ENCODE measurements around the gene BLVRA. TPM values are rescaled to one million over a fixed set of nuclear protein-coding genes. Genes with fewer than 3 reads are reported as not detected.
A peak's percentile ranks its signal among the peaks of the same experiment; 100 is the strongest.
"Not testable (repeated sequence)": the region's sequence is repeated elsewhere in the genome, so short reads cannot be mapped to it uniquely, and the experiment has no call there.

The BLVRA gene, protein sequence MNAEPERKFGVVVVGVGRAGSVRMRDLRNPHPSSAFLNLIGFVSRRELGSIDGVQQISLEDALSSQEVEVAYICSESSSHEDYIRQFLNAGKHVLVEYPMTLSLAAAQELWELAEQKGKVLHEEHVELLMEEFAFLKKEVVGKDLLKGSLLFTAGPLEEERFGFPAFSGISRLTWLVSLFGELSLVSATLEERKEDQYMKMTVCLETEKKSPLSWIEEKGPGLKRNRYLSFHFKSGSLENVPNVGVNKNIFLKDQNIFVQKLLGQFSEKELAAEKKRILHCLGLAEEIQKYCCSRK
- polyA plus RNA-seq (ENCODE audit: insufficient read length in 12 of 12): 10 to 100 TPM in 11 of 12 donors, not detected in 1; 21.8 to 37.2 (median 33.6) TPM
- long read RNA-seq, donor 1, transcript BLVRA-201 (8 exons, 1,071 nt): major isoform, 8 of 9 reads
- long read RNA-seq, donor 1, partial matches to known transcripts: 0 of 9 reads
- long read RNA-seq, donor 1, other reads (novel, unspliced or antisense): 0 of 9 reads
- long read RNA-seq, donor 2, transcript BLVRA-201 (8 exons, 1,071 nt): major isoform, 22 of 22 reads
- long read RNA-seq, donor 2, partial matches to known transcripts: 0 of 22 reads
- long read RNA-seq, donor 2, other reads (novel, unspliced or antisense): 0 of 22 reads
- long read RNA-seq, donor 3, transcript BLVRA-201 (8 exons, 1,071 nt): major isoform, 8 of 8 reads
- long read RNA-seq, donor 3, partial matches to known transcripts: 0 of 8 reads
- long read RNA-seq, donor 3, other reads (novel, unspliced or antisense): 0 of 8 reads
- long read RNA-seq, donor 4, partial matches to known transcripts: 0 of 5 reads
- long read RNA-seq, donor 4, other reads (novel, unspliced or antisense): 0 of 5 reads
- long read RNA-seq, donor 5, transcript BLVRA-201 (8 exons, 1,071 nt): major isoform, 24 of 34 reads
- long read RNA-seq, donor 5, partial matches to known transcripts: 7 of 34 reads
- long read RNA-seq, donor 5, other reads (novel, unspliced or antisense): 0 of 34 reads
- long read RNA-seq, donor 6, transcript BLVRA-201 (8 exons, 1,071 nt): major isoform, 13 of 13 reads
- long read RNA-seq, donor 6, partial matches to known transcripts: 0 of 13 reads
- long read RNA-seq, donor 6, other reads (novel, unspliced or antisense): 0 of 13 reads
- long read RNA-seq, donor 7, transcript BLVRA-201 (8 exons, 1,071 nt): major isoform, 14 of 14 reads
- long read RNA-seq, donor 7, partial matches to known transcripts: 0 of 14 reads
- long read RNA-seq, donor 7, other reads (novel, unspliced or antisense): 0 of 14 reads
- long read RNA-seq, donor 8, transcript BLVRA-201 (8 exons, 1,071 nt): major isoform, 13 of 13 reads
- long read RNA-seq, donor 8, partial matches to known transcripts: 0 of 13 reads
- long read RNA-seq, donor 8, other reads (novel, unspliced or antisense): 0 of 13 reads
- long read RNA-seq, donor 9, transcript BLVRA-201 (8 exons, 1,071 nt): major isoform, 10 of 12 reads
- long read RNA-seq, donor 9, partial matches to known transcripts: 0 of 12 reads
- long read RNA-seq, donor 9, other reads (novel, unspliced or antisense): 0 of 12 reads
- long read RNA-seq, donor 10, transcript BLVRA-201 (8 exons, 1,071 nt): major isoform, 19 of 21 reads
- long read RNA-seq, donor 10, partial matches to known transcripts: 0 of 21 reads
- long read RNA-seq, donor 10, other reads (novel, unspliced or antisense): 0 of 21 reads
- long read RNA-seq, donor 11, transcript BLVRA-201 (8 exons, 1,071 nt): major isoform, 19 of 21 reads
- long read RNA-seq, donor 11, partial matches to known transcripts: 0 of 21 reads
- long read RNA-seq, donor 11, other reads (novel, unspliced or antisense): 0 of 21 reads

DNA sequence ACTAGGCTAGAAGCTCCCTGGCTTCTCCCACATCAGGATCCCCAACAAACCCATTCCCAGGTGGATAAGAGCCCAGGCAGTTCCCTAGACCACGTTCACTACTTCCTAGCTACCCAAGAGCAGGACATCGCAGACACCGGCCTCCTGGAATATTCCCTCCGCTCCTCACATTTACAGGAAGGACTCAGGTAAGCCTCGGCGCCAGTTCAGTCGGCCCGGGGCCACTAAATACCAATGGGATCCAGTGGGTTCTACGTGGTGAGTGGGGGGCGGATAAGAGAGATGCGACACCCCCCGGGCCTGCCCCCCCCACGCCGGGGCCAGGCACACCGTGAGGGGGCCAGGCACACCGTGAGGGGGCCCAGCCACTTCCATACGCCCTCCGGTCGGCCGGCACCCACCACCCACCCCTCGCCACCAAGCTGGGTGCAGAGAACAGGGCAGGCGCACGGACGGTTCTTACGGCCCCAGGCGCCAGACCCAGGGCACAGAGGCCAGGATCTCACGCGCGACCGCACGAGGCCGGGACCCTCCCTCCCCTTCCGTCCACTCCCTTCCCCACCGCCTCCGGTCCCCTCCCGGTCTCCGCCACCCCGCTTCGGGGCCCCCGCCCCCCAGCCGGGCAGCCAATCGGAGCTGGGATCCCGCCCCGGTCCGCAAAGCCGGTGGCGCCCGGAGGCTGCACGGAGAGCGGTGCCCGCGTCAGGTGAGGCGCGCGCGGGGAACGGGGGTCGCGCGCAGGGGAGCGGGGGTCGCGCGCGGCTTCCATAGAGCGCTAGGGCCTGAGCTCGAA is at the start of gene BLVRA:
BLVRA (plus strand) TSS at position 652 of the 793 bp plus-strand sequence. CDS start 12,479 bp downstream, outside the sequence.
- peak; percentile 51 for DNase-seq

DNA sequence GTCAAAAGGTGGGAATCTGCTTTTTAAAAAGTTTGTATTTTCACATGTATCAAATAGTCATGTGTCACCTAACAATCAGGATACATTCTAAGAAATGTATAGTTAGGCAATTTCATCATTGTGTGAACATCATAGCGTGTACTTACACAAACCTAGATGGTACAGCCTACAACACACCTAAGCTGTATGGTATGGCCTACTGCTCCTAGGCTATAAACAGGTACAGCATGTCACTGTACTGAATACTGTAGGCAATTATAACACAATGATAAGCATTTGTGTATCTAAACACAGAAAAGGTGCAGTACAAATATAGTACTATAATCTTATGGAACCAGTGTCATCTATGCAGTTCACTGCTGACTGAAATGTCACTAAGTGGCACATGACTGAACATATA is 47.0 kb upstream of the BLVRA start:
- DNase-seq: no peak

DNA sequence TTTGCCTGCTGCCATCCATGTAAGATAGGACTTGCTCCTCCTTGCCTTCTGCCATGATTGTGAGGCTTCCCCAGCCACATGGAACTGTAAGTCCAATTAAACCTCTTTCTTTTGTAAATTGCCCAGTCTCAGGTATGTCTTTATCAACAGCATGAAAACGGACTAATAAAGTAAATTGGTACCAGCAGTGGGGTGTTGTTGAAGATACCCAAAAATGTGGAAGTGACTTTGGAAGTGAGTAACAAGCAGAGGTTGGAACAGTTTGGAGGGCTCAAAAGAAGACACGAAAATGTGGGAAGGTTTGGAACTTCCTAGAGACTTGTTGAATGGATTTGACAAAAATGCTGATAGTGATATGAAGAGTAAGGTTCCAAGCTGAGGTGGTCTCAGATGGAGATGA is 42.5 kb upstream of the BLVRA start:
- DNase-seq: not testable (repeated sequence)

DNA sequence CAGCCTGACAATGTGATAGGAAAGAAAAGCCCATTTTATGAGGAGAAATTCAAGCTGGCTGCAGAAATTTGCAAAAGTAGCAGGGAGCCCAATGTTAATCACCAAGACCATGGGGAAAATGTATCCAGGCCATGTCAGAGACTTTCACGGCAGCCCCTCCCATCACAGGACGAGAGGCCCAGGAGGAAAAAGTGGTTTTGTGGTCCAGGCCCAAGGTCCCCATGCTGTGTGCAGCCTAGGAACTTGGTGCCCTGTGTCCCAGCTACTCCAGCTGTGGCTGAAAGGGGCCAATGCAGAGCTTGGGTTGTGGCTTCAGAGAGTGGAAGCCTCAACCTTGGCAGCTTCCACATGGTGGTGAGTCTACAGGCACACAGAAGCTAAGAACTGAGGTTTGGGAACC is 41.9 kb upstream of the BLVRA start:
- no peak for DNase-seq

DNA sequence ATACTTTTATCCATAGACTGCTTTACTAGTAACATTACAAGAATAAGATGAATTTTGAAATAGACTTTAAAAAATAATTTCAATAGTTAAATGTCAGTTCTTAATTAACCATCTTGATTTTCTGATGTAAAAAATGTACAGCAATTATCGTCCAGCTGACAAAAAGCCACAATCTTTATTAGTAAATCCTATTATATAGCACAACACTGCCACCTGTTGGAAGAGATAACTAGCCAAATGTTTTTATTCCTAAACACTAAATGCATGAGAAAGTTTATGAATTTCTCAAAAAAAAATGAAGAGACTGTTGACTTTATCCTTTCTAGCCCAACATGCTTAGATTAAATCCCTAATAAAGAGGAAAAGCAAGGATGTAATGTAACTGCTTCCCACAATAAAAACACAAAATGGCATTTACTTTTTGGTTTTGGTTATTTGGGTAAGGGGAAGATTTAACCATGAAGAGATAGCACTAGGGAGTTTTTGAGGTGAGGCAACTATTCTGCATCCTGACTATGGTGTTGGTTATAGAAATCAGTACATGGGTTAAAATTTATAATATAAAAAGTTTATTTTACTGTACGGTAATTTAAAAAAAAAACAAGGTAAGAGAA is 37.2 kb upstream of the BLVRA start:
- peak; percentile 57 for DNase-seq

DNA sequence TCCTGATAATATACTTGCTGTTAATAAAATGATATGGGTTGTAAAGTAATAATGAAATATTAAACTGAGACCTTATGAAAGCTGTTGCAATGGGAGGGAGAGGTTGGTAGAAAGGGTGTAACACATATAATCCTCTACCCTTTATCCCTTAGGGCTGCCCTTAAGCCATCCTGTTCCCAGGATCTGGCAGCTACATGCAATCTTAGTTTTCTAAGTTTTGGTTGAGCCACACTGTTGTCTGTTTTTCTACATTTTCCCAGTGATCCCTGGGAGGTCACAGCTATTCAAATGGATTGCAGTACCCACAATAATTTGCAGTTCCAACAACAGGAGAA is 35.5 kb upstream of the BLVRA start:
- DNase-seq: no peak

DNA sequence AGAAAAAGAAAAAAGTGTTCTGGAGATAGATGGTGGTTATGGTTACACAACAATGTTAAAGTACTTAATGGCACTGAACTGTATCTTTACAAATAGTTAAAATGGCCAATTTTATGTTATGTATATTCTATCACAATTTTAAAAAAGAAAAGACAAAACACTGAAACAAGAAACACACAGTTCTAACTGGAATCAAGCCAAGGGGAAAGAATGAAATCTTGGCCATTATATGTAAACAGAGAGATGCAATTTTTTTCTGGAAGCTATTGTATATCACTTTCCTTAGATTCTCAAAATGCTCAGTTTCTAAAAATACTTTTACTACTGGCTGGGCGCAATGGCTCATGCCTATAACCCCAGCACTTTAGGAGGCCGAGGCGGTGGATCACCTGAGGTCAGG is 33.2 kb upstream of the BLVRA start:
- no peak for DNase-seq

DNA sequence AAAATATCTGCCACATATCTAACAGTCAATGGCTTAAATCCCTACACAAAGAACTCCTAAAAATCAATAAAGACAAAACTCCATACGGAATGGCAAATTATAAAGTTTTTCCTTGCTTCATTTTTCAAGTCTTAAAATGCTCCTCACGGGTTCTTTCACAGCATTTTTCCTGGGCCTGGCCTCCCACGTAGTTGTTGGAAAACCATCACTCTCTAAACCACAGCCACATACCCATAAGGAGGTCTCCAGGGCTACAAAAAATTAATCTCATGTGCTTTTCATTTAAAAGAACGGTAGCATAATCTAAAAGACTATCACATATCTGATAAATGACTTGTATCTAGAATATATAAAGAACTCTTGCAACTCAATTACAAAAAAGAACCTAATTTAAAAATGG is 32.0 kb upstream of the BLVRA start:
- DNase-seq: no peak

DNA sequence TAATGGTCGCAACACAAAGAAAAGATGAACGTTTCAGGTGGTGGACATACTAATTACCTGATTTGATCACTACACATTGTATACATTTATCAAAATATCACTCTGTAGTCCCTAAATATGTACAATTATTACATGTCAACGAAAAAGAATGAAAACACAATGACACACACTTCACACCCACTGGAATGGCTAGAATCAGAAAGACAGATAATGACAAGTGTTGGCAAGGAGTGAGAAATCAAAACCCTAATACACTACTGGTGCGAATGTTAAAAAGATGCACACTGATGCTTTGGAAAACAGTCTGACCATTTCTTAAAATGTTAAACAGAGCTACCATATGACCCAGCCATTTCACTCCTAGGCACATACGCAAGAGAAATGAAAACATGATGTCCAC is 31.5 kb upstream of the BLVRA start:
- no peak for DNase-seq

DNA sequence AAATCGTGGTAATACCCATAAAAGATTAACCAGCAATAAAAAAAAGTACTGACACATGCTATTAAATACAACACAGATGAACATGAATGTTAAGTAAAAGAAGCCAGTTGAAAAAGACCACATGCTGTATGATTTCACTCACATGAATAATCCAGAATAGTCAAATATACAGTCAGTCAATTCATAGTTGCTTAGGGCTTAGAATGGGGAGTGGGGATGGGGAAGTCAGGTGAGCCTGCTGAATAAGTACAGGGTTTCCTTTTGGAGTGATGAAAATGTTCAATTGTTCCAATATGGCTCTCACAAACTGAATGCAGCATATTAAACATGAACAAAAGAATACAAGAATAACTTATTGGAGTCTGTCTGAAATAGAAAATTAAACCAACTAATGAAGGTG is 31.0 kb upstream of the BLVRA start:
- no peak for DNase-seq

DNA sequence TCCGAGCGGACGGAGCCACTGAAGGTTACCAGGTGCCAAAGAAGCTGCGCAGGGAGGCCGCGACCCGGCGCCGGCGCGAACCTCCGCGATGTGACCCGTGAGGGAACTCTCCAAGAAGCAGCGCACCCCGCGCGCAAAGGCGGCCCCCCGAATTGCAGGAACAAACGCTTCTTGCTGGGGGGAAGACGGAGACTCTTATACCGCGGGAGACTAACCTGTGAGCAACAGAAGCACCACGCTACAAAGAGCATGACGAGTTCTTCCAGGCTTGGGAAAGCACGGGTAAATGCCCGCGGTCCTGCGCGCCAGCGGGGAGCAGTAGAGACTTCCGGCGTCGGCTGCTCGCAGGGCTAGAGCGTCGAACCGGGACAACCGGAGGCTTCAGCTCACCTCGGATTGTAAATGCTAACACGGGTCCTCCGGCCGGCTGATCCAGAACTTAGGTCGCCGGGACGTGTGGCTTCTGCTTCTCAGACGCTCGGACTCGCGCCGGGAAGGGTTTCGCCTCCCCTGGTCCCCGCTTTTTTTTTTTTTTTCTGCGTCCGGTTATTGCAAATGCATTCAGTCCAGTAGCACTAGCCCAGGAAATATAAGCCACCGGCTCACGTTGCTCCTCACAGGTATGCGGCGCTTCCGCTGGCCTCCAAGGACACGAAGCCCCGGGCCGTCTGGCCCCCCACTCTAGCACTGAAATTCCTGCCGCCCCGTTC is 29.1 kb upstream of the BLVRA start, which contains the start of gene COA1:
COA1 (minus strand) TSS at position 310 of the 710 bp plus-strand sequence. CDS start 80,909 bp downstream, outside the sequence.
- peak; percentile 92 for DNase-seq

DNA sequence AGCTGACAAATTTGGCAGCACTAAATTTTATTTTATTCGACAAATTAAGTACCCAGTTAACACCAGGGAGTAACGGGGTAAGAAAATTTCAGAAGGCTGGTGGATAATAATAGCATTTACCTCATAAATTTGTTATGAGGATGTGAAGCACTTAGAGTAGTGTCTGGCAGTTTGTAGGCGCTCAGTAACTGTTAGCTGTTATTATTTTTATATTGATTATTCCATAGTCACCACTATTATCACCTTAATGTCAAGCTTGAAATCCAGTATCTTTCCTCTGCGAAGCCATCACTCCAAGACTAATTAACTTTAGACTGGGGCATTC is 28.6 kb upstream of the BLVRA start:
- DNase-seq: no peak

DNA sequence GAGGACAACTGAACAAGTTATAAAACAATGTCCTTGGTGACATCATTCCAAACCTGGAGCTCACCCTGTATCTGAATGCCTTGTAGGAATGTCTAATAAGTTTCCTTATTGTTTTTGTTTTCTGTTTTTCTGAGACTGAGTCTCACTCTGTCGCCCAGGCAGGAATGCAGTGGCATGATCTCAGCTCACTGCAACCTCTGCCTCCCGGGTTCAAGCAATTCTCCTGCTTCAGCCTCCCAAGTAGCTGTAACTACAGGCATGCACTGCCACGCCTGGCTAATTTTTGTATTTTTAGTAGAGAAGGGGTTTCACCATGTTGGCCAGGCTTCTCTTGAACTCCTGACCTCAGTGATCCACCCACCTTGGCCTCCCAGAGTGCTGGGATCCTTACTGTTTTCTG is 27.0 kb upstream of the BLVRA start:
- not testable (repeated sequence) for DNase-seq

DNA sequence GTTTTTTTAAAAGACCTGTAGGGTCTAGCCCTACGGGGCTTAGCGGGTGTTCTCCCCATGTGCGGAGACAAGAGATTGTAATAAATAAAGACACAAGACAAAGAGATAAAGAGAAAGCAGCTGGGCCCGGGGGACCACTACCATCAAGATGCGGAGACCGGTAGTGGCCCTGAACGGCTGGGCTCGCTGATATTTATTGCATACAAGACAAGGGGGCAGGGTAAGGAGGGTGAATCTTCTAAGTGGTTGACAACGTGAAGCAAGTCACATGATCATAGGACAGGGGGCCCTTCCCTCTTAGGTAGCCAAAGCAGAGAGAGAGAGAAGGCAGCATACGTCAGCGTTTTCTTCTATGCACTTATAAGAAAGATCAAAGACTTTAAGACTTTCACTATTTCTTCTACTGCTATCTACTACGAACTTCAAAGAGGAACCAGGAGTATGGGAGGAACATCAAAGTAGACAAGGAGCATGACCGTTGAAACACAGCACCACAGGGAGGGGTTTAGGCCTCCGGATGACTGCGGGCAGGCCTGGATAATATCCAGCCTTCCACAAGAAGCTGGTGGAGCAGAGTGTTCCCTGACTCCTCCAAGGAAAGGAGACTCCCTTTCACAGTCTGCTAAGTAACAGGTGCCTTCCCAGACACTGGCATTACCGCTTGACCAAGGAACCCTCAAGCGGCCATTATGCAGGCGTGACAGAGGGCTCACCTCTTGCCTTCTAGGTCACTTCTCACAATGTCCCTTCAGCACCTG is 23.7 kb upstream of the BLVRA start:
- DNase-seq: not testable (repeated sequence)

DNA sequence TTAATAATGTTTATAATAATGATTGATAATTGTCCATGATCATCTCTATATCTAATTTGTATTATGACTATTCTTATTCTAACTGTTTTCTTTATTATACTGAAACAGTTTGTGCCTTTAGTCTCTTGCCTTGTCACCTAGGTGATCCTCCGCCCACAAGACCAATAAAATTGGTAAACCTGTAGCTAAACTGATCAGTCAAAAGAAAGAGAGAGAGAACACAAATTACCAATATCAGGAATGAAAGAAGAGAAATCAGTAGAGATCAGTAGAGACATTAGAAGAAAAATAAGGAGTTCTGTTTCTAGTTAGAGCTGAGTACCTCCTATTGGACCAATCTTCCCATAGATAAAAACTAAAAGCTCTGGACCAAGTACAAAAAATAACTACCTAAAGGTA is 23.1 kb upstream of the BLVRA start:
- no peak for DNase-seq

DNA sequence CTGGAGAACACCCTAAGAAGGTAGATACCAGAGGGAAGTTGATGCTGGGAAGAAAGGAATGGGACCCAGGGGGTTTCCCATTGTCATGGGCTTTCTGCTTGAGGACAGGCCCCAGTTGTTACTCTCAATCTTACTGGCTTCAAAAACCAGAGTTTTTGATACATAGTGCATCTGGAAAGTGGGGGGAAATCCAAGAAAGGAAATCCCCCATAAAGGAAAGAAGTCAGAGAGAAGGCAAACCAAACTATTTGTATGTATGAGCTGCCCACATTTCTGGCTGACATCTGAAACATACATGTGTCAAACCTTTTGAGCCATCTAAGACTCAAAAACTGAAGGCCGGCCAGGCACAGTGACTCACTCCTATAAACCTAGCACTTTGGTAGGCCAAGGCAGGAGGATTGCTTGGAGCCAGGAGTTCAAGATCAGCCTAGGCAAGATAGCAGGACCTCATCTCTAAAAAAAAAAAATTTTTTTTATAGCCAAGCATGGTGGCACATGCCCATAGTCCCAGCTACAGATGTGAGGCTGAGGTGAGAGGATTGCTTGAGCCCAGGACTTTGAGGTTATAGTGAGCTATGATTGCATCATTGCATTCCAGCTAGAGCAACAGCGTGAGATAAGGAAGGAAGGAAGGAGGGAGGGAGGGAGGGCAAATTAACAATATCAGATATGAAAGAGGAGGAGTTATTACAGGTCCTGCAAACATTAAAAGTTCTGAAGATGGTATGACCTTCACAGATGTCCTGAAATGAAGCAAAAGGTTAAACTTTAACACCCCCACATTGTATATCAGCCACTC is 22.5 kb upstream of the BLVRA start:
- DNase-seq: no peak

DNA sequence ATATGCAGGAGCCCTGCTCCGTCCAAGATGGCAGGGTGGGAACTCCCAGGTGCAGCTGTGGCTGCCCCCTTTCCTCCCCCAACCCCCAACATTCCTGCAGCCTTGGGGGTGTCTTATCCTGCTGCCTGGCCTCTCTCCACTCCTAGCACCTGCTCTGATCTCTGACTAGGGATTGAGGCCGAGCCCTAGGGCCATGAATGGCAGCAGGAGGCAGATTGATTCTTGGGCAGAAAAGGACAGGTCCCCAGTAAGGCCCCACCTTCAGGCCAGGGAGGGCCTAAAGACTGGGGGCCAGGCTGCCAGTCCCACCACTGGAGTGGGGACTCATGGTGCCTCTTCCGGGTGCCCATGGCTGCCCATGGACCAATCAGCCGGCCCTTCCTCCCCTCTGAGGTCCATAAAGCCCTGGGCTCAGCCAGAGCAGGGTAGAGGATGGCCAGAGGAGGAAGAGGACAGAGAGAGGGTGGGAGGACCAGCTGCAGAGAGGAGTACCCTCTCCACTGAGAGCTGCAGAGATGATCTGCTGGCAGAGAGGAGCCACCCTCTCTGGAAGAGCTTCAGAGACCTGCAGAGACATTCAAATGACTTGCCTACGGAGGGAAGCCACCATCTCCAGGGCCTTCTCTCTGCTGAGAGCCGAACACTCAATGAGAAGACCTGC is 20.9 kb upstream of the BLVRA start:
- no peak for DNase-seq

Measured in muscle of arm (tissue), 14 donors.